GM12878 (cell line): ENCODE measurements around the gene SNAP29. TPM values are rescaled to one million over a fixed set of nuclear protein-coding genes. Genes with fewer than 3 reads are reported as not detected.

Source experiments
- ATAC-seq: fragments of 200-7000 bp; cut with Tn5 transposase; 3 replicates; pipeline ENCODE4 v1.9.1; 2020; ENCODE audit warnings: mild to moderate bottlenecking, moderate library complexity
- BruUV-seq: library from RNA; stranded (reverse); fragments of 400-500 nt; replicated peaks from 2 replicates; lab custom pipeline; 2021; lab: Mats Ljungman, UMichigan
- CTCF ChIA-PET: fragments of 300-600 bp; sonication (Branson Sonifier 250); formaldehyde crosslinking; extraction: SDS; loops from one replicate; lab custom pipeline; 2021; ENCODE audit warnings: inconsistent platforms; lab: Yijun Ruan, JAX
- POLR2A ChIA-PET: fragments of 350-600 bp; formaldehyde crosslinking; extraction: SDS; loops from one replicate; lab custom pipeline; 2021; ENCODE audit warnings: inconsistent platforms; lab: Charles Lee
- RAD21 ChIA-PET: fragments of 300-600 bp; sonication (Branson Sonifier 250); formaldehyde crosslinking; loops from one replicate; lab custom pipeline; 2023; ENCODE audit warnings: antibody characterized with exemption; ENCODE audit not compliant: unreplicated experiment; lab: Charles Lee
- SMC1A ChIA-PET: fragments of 300-600 bp; sonication (Branson Sonifier 250); formaldehyde crosslinking; loops from one replicate; lab custom pipeline; 2023; ENCODE audit not compliant: unreplicated experiment, uncharacterized antibody; lab: Charles Lee
- DNase-seq: peaks from one replicate; pipeline ENCODE4 v3.0.0-alpha.2; 2011; ENCODE audit warnings: low read depth, low spot score
- FAIRE-seq: peaks from 3 replicates; lab custom pipeline; 2011; peaks lifted over from hg19 to GRCh38; lab: Jason Lieb, UNC
- H2AFZ ChIP-seq: 2 replicates; pipeline ENCODE4 v1.6.0; 2011; ENCODE audit warnings: low read depth, low read length, control low read depth; ENCODE audit not compliant: control insufficient read depth
- H3K27ac ChIP-seq: 2 replicates; pipeline ENCODE4 v1.5.1; 2011; ENCODE audit warnings: control low read depth; ENCODE audit not compliant: control insufficient read depth, insufficient read depth
- H3K27me3 ChIP-seq, 2 experiments: replicated peaks in 1 of 2; 2 replicates each; pipeline versions ENCODE4 v1.6.0 to v1.6.1; 2011; ENCODE audit warnings: low read length in 1 of 2; ENCODE audit not compliant: control insufficient read depth in 2 of 2, insufficient read depth in 2 of 2
- H3K36me3 ChIP-seq, 2 experiments: 2 replicates each; pipeline ENCODE4 v1.5.1; 2011; ENCODE audit warnings: low read length in 1 of 2; ENCODE audit not compliant: control insufficient read depth in 2 of 2, insufficient read depth in 2 of 2
- H3K4me1 ChIP-seq: 2 replicates; pipeline ENCODE4 v1.6.1; 2011; ENCODE audit warnings: mild to moderate bottlenecking, low read length, moderate library complexity, mixed read lengths; ENCODE audit not compliant: control insufficient read depth, insufficient read depth
- H3K4me2 ChIP-seq: 2 replicates; pipeline ENCODE4 v1.6.0; 2011; ENCODE audit warnings: control low read depth; ENCODE audit not compliant: control insufficient read depth, insufficient read depth
- H3K4me3 ChIP-seq: fragments of 200-600 bp; sonication (generic); 2 replicates; pipeline ENCODE4 v1.5.1; 2016
- H3K79me2 ChIP-seq: 2 replicates; pipeline ENCODE4 v1.6.0; 2011; ENCODE audit warnings: low read length; ENCODE audit not compliant: control insufficient read depth, insufficient read depth
- H3K9ac ChIP-seq: 2 replicates; pipeline ENCODE4 v1.8.0; 2011; ENCODE audit warnings: low read length, control low read depth, mixed read lengths; ENCODE audit not compliant: control insufficient read depth, insufficient read depth
- H3K9me3 ChIP-seq: replicated peaks from 3 replicates; pipeline ENCODE4 v1.5.1; 2011; ENCODE audit warnings: mild to moderate bottlenecking, low read length; ENCODE audit not compliant: control insufficient read depth, insufficient read depth
- H4K20me1 ChIP-seq: 2 replicates; pipeline ENCODE4 v1.6.0; 2011; ENCODE audit not compliant: control insufficient read depth, insufficient read depth
- ASH2L ChIP-seq: fragments of 300-600, 200-600 bp; sonication (generic); IDR thresholded peaks from 2 replicates; pipeline ENCODE4 v1.6.1; 2017; ENCODE audit warnings: low read depth, mild to moderate bottlenecking, borderline replicate concordance
- BCL11A ChIP-seq: IDR thresholded peaks from 2 replicates; pipeline ENCODE4 v1.6.1; 2011; ENCODE audit warnings: low read depth, low read length
- BMI1 ChIP-seq: fragments of 450-650 bp; IDR thresholded peaks from 2 replicates; pipeline ENCODE4 v1.6.1; 2016; ENCODE audit warnings: mild to moderate bottlenecking, moderate library complexity, borderline replicate concordance
- CUX1 ChIP-seq: IDR thresholded peaks from 2 replicates; pipeline ENCODE4 v1.6.1; 2012; ENCODE audit warnings: improper control_type of control experiment, low read depth, low read length; ENCODE audit not compliant: insufficient replicate concordance
- EED ChIP-seq: sonication (generic); IDR thresholded peaks from 2 replicates; pipeline ENCODE4 v1.6.1; 2016; ENCODE audit warnings: antibody characterized with exemption, low read depth
- HDAC2 ChIP-seq: fragments of 200-600 bp; sonication (generic); IDR thresholded peaks from 2 replicates; pipeline ENCODE4 v1.6.1; 2017
- MYC ChIP-seq: IDR thresholded peaks from 2 replicates; pipeline ENCODE4 v1.6.1; 2011; ENCODE audit warnings: mild to moderate bottlenecking, low read length, moderate library complexity, inconsistent platforms; ENCODE audit not compliant: insufficient read depth, insufficient replicate concordance, insufficient read length, severe bottlenecking
- NR2C1 ChIP-seq: fragments of 450-650 bp; IDR thresholded peaks from 2 replicates; pipeline ENCODE4 v1.6.1; 2017; ENCODE audit warnings: antibody characterized with exemption, mild to moderate bottlenecking, moderate library complexity
- PAX8 ChIP-seq: fragments of 450-650 bp; IDR thresholded peaks from 2 replicates; pipeline ENCODE4 v1.6.1; 2017; ENCODE audit warnings: mild to moderate bottlenecking, moderate library complexity
- RELA ChIP-seq: fragments of 450-650 bp; IDR thresholded peaks from 2 replicates; pipeline ENCODE4 v1.8.0; 2014; ENCODE audit warnings: borderline replicate concordance; ENCODE audit not compliant: partially characterized antibody
- STAT1 ChIP-seq: fragments of 450-650 bp; conservative IDR thresholded peaks from 2 replicates; pipeline ENCODE4 v1.6.1; 2014; ENCODE audit warnings: antibody characterized with exemption, mild to moderate bottlenecking
- ZNF24 ChIP-seq: fragments of 450-650 bp; IDR thresholded peaks from 2 replicates; pipeline ENCODE4 v1.6.1; 2017; ENCODE audit warnings: antibody characterized with exemption, mild to moderate bottlenecking
- WGBS: methylation state at CpG from one replicate; pipeline ENCODE4 v1.1.6; 2016; ENCODE audit warnings: low lambda C conversion rate; ENCODE audit not compliant: insufficient replicate concordance, insufficient coverage; ENCODE audit errors: missing lambda C conversion rate; 5-methylcytosine and 5-hydroxymethylcytosine counted together
- in situ Hi-C: fragments of 300-500 bp; cut with MboI; formaldehyde crosslinking; loops from 9 replicates; pipeline ENCODE4 v1.14.3; 2018; ENCODE audit warnings: mixed read lengths
- intact Hi-C: fragments of 100-400 bp; cut with micrococcal nuclease; formaldehyde crosslinking; loops from one replicate; pipeline ENCODE4 v1.14.2; 2022; ENCODE audit not compliant: unreplicated experiment
- polyA plus RNA-seq, 11 experiments: library from polyadenylated mRNA; depleted of rRNA in 4 of 11; unstranded in 6 of 11; stranded (reverse) in 5 of 11; fragments of >200 nt; fragmentation: Nextera tagmentation in 4 of 11; fragmentation: Illumina TruSeq in 1 of 11; extraction: Ambion mirVana in 4 of 11; extraction: Trizol in 1 of 11; gene quantifications; 1 replicate in 1 of 11; 2 replicates in 10 of 11; pipeline versions ENCODE4 v1.2.1 to v1.2.3, GENCODE V29; 2011 to 2016; ENCODE audit warnings: inconsistent platforms in 2 of 11, missing spikeins in 2 of 11, low read depth in 1 of 11
- total RNA-seq, 4 experiments: library from RNA; depleted of rRNA in 3 of 4; stranded (reverse); fragments of >200 nt in 3 of 4; fragmentation: Illumina TruSeq in 1 of 4; extraction: Trizol in 1 of 4; gene quantifications; 2 replicates each; pipeline versions ENCODE4 v1.2.1 to v1.2.3, GENCODE V29; 2013 to 2021
- TF ChIP-seq, protein P1 (sequence below): fragments of 450-650 bp; IDR thresholded peaks from 2 replicates; pipeline ENCODE4 v1.6.1; 2016; ENCODE audit warnings: mild to moderate bottlenecking
- TF ChIP-seq, protein P2 (sequence below): fragments of 450-650 bp; IDR thresholded peaks from 2 replicates; pipeline ENCODE4 v1.6.1; 2017; ENCODE audit warnings: low read depth, mild to moderate bottlenecking, moderate library complexity

The SNAP29 gene
- total and polyA plus RNA-seq, 10 of the 15 experiments (the other 5 are each of a cell fraction or from before 2014, with no cell fraction given) = 4.7 to 45.7 (median 27.9) TPM

- no peaks in the 10 kb centered on the region for H3K9me3 ChIP-seq
- ChIA-PET CTCF (no interaction called here), RAD21 (interaction anchor here (0.7 kb wide), 1 partner anchor 19 kb away, joined by 3 read pairs; no protein-coding TSS in a partner anchor), POLR2A (interaction anchor here (0.6 kb wide), 1 partner anchor 747 kb away, joined by 5 read pairs; no protein-coding TSS in a partner anchor), SMC1A (interaction anchor here (0.7 kb wide), 1 partner anchor 48 kb away, joined by 3 read pairs; no protein-coding TSS in a partner anchor)
- H3K9ac ChIP-seq = no peak overlapping the region
- no peaks in the 10 kb centered on the region for H3K27me3 ChIP-seq
- H3K79me2 ChIP-seq = peaks cover 81% of the 10 kb centered on the region
- 97% methylated on average over 3 of the region's 3 CpGs for WGBS
- no peak overlapping the region for H3K4me3 ChIP-seq
- no peak for TF ChIP-seq HDAC2
- no peak for TF ChIP-seq RELA
- no peak for TF ChIP-seq NR2C1
- TF ChIP-seq PAX8 = no peak
- no peak for TF ChIP-seq BCL11A
- TF ChIP-seq BMI1 = no peak
- TF ChIP-seq, protein P1, sequence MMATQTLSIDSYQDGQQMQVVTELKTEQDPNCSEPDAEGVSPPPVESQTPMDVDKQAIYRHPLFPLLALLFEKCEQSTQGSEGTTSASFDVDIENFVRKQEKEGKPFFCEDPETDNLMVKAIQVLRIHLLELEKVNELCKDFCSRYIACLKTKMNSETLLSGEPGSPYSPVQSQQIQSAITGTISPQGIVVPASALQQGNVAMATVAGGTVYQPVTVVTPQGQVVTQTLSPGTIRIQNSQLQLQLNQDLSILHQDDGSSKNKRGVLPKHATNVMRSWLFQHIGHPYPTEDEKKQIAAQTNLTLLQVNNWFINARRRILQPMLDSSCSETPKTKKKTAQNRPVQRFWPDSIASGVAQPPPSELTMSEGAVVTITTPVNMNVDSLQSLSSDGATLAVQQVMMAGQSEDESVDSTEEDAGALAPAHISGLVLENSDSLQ = no peak
- no peak for TF ChIP-seq ASH2L
- no peak for TF ChIP-seq EED
- TF ChIP-seq CUX1 = no peak
- no peak for TF ChIP-seq ZNF24
- TF ChIP-seq, protein P2, sequence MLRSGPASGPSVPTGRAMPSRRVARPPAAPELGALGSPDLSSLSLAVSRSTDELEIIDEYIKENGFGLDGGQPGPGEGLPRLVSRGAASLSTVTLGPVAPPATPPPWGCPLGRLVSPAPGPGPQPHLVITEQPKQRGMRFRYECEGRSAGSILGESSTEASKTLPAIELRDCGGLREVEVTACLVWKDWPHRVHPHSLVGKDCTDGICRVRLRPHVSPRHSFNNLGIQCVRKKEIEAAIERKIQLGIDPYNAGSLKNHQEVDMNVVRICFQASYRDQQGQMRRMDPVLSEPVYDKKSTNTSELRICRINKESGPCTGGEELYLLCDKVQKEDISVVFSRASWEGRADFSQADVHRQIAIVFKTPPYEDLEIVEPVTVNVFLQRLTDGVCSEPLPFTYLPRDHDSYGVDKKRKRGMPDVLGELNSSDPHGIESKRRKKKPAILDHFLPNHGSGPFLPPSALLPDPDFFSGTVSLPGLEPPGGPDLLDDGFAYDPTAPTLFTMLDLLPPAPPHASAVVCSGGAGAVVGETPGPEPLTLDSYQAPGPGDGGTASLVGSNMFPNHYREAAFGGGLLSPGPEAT = no peak
- TF ChIP-seq MYC = no peak
- no peak for TF ChIP-seq STAT1
- no TSS peak for BruUV-seq
- FAIRE-seq (no peak), ATAC-seq (no peak), DNase-seq (no peak)
- peaks cover 13 to 32% of the 10 kb centered on the region in 2 experiments for H3K36me3 ChIP-seq
- H3K4me1 ChIP-seq = no peaks in the 10 kb centered on the region
- H4K20me1 ChIP-seq = peaks cover 12% of the 10 kb centered on the region
- intact Hi-C loops (no loop called here), in situ Hi-C loops (no loop called here)
- no peak overlapping the region for H3K4me2 ChIP-seq
- H2AFZ ChIP-seq = no peak overlapping the region
- no peak overlapping the region for H3K27ac ChIP-seq
Observed at GRCh38 chr22:20940186-20940651, 81.4 kb downstream of the SNAP29 start.
